Lower leg skin (tissue), 3 donors: ENCODE data around the gene SHFL.

Experiments used
- CTCF ChIP-seq, 3 donors: fragments of 450-650 bp; IDR thresholded peaks; one replicate each; pipeline ENCODE4 v1.5.1; 2016; ENCODE audit warnings: antibody characterized with exemption in 3 of 3, mild to moderate bottlenecking in 3 of 3, moderate library complexity in 2 of 3
- POLR2A ChIP-seq, 2 donors: fragments of 450-650 bp; IDR thresholded peaks; one replicate each; pipeline ENCODE4 v1.6.1; 2016 to 2017; ENCODE audit warnings: antibody characterized with exemption in 2 of 2, mild to moderate bottlenecking in 1 of 2, moderate library complexity in 1 of 2

DNA sequence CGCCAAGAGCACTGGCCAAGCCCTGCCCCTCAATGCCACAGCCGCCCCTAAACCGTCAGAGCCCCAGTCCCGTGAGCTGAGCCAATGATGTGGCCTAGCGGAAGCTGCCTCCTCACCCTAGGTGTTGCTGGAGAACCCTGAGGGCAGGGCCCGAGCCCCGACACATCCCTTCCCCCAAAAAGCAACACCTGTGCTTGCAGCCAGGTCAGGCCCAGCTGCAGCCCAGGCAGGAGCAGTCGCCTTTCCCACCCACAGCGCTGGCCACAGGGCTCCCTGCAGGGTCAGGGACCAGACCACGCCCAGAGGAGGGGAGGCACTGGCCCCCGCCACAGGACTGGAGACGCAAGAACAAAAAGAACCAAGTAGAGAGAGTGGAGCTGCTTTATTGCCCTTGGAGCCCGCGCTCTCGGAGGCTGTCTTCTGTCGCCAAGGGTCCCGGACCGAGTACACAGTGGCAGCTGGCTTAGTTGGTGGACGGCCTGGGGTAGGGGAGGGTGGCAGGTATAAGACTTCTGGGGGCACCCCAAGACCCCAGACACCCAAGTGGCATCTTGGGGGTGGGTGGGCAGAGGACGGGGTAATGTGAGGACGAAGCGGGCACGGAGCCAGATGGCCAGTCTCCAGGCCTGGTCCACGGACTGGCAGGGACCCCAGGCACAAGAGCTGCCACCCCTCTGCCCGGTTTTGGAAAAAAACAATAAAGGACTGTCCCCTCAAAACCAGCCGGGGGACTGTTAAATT is 28.7 kb downstream of the SHFL start:
- TF ChIP-seq CTCF (IDR thresholded peaks at IDR 0.05) (no peak), POLR2A (IDR thresholded peaks at IDR 0.05) (no peak)
